ENCODE results near the gene CIB4.

Gene CIB4

DNA sequence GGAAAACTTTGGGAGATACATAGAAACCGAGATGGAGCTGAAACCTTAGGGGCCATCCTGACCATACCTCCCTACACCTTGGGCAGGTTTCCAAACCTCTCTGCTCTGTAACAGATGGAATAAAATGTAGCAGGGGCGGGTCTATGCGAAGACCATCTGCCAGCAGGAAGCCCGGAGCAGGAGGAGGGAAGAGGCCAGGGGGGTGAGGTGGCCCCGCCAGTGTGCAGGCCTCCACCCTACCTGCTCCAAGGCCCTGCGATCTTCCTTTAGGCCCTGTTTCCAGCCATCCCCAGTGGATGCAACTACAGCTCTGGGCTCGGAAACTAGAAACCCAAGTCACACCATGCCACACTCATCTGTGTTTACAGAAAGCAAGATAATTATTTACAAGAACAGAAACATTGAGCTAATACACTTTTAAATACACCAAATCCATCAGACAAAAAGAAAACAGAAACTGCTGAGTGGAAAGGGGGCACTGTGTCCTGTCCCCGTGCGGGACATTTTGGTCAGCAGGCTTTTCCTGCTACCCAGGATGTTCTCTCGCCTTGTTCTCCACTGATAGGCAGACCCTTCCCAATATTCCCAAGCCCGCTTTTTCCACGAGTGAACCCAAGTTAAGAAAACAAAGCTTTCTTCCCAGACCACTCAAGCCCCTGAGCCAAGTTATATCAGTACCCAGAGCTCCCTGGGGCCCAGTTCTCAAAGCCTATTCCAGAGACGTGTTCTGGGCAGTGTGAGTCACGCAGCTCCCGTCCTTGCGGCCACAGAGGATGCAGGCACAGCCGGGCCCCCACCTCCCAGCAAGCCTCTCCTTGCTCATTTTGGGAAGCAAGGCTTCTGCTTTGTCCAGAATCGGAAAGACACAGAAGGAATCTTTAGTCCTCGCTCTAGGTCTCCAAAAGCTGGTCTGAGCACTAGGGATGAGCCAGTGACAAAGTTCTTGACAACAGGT lies 17.3 kb downstream of the CIB4 start:
- no peak for DNase-seq

DNA sequence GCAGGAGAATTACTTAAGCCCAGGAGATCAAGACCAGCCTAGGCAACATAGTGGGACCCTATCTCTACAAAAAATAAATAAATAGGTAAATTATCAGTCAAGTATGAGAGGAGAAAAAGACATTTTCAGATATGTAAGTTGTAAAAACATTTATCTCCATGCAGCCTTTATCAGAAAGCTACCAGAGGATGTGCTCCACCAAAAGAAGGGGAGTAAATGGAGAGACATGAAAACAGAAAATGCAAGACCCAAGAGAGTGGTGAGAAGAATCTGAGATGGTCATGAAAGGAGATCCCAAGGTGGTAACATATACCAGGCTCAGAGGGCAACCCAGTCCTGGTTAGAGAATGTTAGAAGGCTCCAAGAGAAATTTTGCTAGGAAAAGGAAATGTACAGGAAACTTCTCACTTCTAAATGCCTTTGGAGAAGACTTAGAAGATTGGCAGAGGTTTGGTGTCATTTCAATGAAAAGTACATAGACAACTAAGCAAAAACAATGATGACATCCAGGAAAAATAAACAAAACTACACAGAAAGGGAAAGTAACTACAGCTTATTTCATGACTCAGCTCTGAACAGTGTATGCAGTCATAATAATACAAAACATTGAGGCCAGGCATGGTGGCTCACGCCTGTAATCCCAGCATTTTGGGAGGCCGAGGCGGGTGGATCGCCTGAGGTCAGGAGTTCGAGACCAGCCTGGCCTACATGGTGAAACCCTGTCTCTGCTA lies 19.5 kb downstream of the CIB4 start:
- no peak for DNase-seq

- no peak for DNase-seq
Observed at GRCh38 chr2:26620031-26620605, 21.0 kb downstream of the CIB4 start.

DNA sequence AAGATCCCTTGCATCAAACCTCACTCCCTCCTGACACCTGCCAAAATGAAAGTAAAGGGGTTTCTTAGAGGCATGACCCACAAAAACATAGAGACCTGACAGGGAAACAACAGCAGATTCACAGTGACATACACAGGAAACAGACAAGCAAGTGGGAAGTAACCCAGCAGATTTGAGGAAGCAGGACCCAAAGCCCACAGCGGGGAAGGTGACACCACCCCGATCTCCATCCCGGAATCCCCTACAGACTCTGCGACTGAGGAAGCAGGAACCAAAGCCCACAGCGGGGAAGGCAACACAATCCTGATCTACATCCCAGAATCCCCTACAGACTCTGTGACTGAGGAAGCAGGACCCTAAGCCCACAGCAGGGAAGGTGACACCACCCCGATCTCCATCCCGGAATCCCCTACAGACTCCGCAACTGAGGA lies 21.6 kb downstream of the CIB4 start:
- DNase-seq, result no peak

- no peak for DNase-seq
Observed at GRCh38 chr2:26619096-26619495, 22.1 kb downstream of the CIB4 start.

DNA sequence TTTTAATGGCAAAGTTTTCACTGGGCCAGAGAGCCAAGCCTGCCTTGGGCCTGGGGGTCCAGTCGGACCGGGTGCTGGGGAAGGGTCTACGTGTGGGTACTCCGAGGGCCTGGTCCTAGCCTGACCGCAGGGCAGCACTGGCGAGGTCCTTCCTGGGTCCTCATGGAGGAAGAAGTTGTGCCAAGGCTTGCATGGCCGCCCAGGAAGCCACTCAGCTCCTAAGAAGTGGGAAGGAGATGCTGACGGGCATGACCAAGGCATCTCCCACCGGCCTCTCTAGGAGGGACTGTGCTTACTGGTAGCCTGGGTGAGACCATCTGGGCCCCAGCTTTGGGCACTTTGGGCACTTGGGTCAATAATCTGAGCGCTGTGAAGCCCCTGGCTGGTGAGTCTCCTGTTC lies 22.6 kb downstream of the CIB4 start:
- DNase-seq, result no peak

GRCh38 chr2:26617588-26618083 lies 23.5 kb downstream of the CIB4 start:
- DNase-seq, result no peak

- no peak for DNase-seq
Observed at GRCh38 chr2:26616706-26617587, 24.2 kb downstream of the CIB4 start.

DNA sequence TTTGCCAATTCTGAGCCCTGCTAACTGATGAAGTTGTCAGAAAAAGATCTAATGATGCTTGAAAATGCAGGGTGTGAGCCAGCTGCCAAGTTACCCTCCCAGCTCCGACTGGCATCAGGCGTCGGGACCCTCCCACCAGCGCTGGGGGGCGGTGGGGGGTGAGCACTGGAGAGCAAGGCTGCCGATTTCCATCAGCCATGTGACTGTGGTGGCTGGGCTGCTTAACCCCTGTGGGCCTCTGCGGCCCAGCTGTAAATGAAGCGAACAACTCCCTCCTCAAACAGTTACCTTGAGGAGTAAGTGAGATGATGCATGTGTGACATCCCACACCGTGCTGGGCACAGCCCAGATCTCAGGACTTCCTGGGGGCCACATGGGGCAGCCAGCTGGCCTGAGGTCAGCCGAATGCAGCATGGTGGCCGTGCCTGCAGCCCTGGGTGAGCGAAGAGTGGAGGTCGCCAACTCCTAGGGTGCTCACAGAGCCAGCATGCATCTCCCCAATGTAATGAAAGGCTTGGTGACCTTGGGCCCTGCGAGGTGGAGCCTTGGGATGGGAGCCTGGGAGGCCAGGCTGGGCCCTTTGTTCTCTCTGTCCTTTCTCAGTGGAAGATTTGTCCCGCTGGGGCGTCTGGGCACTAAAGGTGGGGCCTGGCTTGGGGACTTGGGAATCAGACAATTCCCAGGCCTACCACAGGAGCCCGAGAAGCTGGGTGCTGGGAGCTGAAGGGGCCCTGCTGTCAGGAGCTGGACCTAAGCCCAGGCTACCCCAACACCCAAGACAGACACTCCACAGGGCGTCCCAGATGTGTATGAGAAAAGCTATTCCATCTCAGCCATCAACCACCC lies 25.1 kb downstream of the CIB4 start:
- peak in 12 of 56 donors; percentile 8 to 61 (median 26) for DNase-seq

GRCh38 chr2:26615336-26615859 lies 25.8 kb downstream of the CIB4 start:
- DNase-seq, result peak in 9 of 56 donors; percentile 15 to 61 (median 30)

- DNase-seq, result no peak
Observed at GRCh38 chr2:26614216-26615138, 26.7 kb downstream of the CIB4 start.

- peak in 6 of 56 donors; percentile 8 to 46 (median 14) for DNase-seq
Observed at GRCh38 chr2:26613241-26614215, 27.6 kb downstream of the CIB4 start.

DNA sequence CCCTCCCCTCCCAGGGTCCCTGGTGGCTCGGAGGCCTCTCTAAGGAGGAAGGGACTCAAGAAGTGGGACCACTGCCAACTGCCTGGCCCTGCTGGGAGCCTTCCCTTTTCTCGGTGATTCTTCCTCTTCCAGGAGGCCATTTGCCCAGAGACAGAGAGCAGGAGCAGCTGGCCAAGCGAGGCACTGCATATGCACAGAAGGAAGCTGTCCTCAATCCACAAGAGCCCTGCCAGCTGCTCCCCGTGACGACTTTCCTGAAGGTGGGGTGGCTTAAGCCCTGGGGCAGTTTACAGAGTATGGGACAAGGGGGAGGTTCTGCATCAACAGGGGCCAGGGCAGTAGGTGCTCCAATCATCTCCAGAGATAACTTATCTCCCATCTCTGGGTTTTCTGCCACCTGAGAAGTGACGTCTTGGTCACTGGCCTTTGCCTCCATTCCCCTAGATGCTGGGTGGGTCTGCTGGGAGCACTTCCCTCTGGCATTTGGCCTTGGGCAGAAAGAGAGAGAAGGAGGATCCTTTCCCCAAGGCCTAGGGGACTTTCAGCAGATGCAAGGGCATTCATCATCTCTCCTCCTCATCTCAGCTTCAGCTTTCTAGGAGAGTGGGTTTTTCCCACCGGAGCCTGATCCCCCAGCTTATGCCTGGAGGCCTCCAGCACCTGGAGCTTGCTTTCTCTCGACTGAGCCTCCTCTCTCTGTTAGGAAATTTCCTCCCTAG lies 28.5 kb downstream of the CIB4 start:
- DNase-seq, result peak in 37 of 56 donors; percentile 5 to 75 (median 30)

DNA sequence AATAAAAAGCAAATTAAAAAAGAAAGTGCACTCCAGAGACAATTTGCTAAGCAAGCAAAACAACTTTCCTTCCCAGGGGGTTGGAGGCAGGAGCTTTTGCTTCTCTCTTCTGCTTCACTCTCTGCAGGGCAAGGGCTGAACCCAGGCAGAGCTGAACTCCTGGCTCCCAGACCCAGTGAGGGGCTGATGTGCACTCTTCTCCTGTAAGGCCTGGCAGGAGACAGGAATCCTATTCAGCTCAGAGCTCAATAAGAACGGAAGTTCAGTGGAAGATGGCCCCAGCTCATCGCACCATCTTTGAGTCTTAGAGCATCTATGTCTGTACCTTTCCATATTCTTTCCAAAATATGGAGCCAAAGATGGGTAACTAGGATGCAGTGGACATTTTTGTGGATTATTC lies 29.1 kb downstream of the CIB4 start:
- DNase-seq, result no peak

DNA sequence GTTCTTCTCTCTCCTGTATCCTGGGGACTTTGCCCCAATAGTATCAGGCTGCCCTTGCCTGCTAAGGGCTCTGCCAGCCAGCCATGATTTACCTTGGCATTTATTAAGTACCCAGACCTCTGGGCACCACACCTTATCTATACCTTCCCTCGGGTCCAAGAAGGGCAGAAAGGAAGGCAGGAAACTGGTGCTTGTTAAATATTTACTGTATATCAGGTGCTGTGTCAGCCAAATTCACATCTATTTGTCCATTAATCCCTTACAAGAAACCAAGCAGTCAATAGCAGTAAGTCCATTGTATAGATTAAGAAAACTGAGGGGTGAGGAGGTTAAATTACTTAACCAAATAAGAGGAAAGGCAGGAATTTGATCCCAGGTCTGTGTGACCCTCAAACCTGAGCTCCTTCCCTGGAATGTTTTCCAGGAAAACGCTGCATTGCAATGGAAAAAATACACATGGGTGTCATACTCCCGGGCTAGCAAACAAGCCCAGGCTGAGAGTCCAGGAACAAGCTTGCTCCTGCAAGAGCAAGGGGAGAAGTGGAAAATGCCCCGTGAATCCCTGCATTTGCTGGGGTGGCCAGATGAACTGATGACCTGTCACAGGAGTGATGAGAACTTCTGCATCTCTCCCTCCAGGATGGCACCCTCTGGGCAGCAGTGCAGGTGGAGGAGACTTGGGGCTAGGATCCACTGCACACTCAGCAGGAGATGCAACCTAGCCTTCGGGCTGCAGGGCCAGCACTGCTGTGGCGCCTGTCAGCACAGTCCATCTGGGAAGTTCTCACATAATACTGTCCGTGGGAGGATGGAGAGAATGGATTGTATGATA lies 30.4 kb downstream of the CIB4 start:
- no peak for DNase-seq
